Colonic mucosa (tissue), 4 donors: ENCODE measurements around the gene NAALADL1. TPM values are rescaled to one million over a fixed set of nuclear protein-coding genes. Genes with fewer than 3 reads are reported as not detected.
A peak's percentile ranks its signal among the peaks of the same experiment; 100 is the strongest.

ENCODE experiments used
- DNase-seq: peaks from one replicate; pipeline ENCODE4 v3.0.0-alpha.2; 2020
- H3K27ac ChIP-seq: fragments of 200-600 bp; one replicate; pipeline ENCODE4 v1.8.0; 2021
- H3K27me3 ChIP-seq: fragments of 200-600 bp; one replicate; pipeline ENCODE4 v1.8.0; 2021
- H3K36me3 ChIP-seq: fragments of 200-600 bp; one replicate; pipeline ENCODE4 v1.8.0; 2021
- H3K4me1 ChIP-seq: fragments of 200-600 bp; one replicate; pipeline ENCODE4 v1.8.0; 2021; ENCODE audit warnings: mild to moderate bottlenecking
- H3K4me3 ChIP-seq: fragments of 200-600 bp; one replicate; pipeline ENCODE4 v1.8.0; 2021
- H3K9ac ChIP-seq, 2 donors: one replicate each; pipeline ENCODE4 v1.7.0; 2013; ENCODE audit warnings: control low read depth in 2 of 2, low read depth in 2 of 2, low read length in 2 of 2
- H3K9me3 ChIP-seq: fragments of 200-600 bp; one replicate; pipeline ENCODE4 v1.8.0; 2021
- intact Hi-C: fragments of 100-400 bp; cut with DNase I; formaldehyde crosslinking; loops from one replicate; pipeline ENCODE4 v1.14.1; 2022
- total RNA-seq, 2 donors: library from RNA; stranded (reverse); fragmentation: NEBNext Ultra II Directional in 1 of 2; extraction: Animal tissue kit (Norgen Biotek cat#: 25700) in 1 of 2; gene quantifications; one replicate each; pipeline ENCODE4 v1.2.1, GENCODE V29; 2021
- TF ChIP-seq, protein P1 (sequence below): fragments of 200-600 bp; IDR thresholded peaks from one replicate; pipeline ENCODE4 v1.8.0; 2022; ENCODE audit warnings: antibody characterized with exemption, mild to moderate bottlenecking
- donor health status: healthy.
- donor health status: DM: no; HTN: no; CAD: no.
- donor health status: DM: no; HTN: no; CAD: no.

NAALADL1 gene
- total RNA-seq, 2 donors from 2014 or later: 10.5 to 30.8 TPM

DNA sequence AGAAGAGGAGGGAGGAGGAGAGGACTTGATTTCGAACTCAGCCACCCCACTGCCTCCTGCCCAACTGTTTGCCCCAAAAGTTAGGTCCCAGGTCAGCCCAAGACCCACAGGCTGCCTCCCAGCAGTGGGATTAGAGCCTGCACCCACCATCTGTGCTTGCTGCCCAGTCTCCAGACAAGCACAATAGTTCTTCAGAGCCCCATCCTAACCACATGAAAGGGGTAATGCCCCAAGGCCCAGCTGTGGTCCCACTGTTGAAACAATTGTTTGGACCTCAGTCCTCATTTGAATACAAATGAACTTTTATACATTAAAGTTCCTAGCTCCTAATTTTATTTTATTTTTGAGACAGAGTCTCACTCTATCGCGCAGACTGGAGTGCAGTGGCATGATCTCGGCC lies 32.3 kb upstream of the NAALADL1 start:
- H3K36me3 ChIP-seq: no peaks in the 10 kb centered on the region
- no peak overlapping the region for H3K9ac ChIP-seq
- H3K9me3 ChIP-seq: no peaks in the 10 kb centered on the region
- no peak for DNase-seq
- H3K4me3 ChIP-seq: no peak overlapping the region
- intact Hi-C loops: no loop called here
- H3K27ac ChIP-seq: no peak overlapping the region
- TF ChIP-seq, protein P1, sequence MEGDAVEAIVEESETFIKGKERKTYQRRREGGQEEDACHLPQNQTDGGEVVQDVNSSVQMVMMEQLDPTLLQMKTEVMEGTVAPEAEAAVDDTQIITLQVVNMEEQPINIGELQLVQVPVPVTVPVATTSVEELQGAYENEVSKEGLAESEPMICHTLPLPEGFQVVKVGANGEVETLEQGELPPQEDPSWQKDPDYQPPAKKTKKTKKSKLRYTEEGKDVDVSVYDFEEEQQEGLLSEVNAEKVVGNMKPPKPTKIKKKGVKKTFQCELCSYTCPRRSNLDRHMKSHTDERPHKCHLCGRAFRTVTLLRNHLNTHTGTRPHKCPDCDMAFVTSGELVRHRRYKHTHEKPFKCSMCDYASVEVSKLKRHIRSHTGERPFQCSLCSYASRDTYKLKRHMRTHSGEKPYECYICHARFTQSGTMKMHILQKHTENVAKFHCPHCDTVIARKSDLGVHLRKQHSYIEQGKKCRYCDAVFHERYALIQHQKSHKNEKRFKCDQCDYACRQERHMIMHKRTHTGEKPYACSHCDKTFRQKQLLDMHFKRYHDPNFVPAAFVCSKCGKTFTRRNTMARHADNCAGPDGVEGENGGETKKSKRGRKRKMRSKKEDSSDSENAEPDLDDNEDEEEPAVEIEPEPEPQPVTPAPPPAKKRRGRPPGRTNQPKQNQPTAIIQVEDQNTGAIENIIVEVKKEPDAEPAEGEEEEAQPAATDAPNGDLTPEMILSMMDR: no peak
- H3K4me1 ChIP-seq: no peaks in the 10 kb centered on the region
- H3K27me3 ChIP-seq: no peaks in the 10 kb centered on the region

- no peaks in the 10 kb centered on the region for H3K36me3 ChIP-seq
- H3K4me3 ChIP-seq: no peak overlapping the region
- TF ChIP-seq, protein P1: no peak
- intact Hi-C loops: loop anchor here (10.0 kb wide), 1 partner anchor 245 kb away; the partner anchor contains the start of gene CDC42BPG
- peaks cover 6% of the 10 kb centered on the region for H3K4me1 ChIP-seq
- H3K9ac ChIP-seq: peak overlapping the region in 1 of 2 donors; percentile 2
- no peaks in the 10 kb centered on the region for H3K27me3 ChIP-seq
- no peak for DNase-seq
- H3K9me3 ChIP-seq: no peaks in the 10 kb centered on the region
- no peak overlapping the region for H3K27ac ChIP-seq
Measured at GRCh38 chr11:65089621-65090020, 31.3 kb upstream of the NAALADL1 start.

GRCh38 chr11:65087827-65088226 lies 29.5 kb upstream of the NAALADL1 start:
- DNase-seq: no peak
- Histone ChIP-seq H3K27ac (no peak overlapping the region), H3K9ac (no peak overlapping the region), H3K4me1 (peaks cover 13% of the 10 kb centered on the region), H3K36me3 (no peaks in the 10 kb centered on the region), H3K9me3 (no peaks in the 10 kb centered on the region), H3K27me3 (no peaks in the 10 kb centered on the region), H3K4me3 (no peak overlapping the region)
- intact Hi-C loops: loop anchor here (10.0 kb wide), 1 partner anchor 243 kb away; the partner anchor contains the start of gene CDC42BPG
- TF ChIP-seq, protein P1: no peak

DNA sequence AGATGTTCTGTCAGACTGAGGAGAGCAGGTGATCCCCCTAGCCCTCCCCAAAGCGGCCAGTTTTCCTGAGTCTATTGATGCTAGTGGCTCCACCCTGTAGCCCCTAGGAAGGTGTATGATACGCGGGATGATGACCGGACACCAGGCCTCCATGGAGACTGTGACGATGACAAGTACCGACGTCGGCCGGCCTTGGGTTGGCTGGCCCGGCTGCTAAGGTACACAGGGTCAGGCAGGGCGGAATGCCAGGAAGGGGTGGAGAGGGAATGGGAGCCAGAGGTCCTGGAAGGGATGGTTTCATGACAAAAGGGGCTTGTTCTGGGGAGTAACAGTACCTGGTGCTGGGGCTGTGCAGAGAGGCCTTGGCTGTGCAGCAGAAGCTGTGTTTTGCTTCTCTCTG lies 28.9 kb upstream of the NAALADL1 start:
- H3K36me3 ChIP-seq: no peaks in the 10 kb centered on the region
- H3K27ac ChIP-seq: no peak overlapping the region
- no peaks in the 10 kb centered on the region for H3K9me3 ChIP-seq
- H3K9ac ChIP-seq: no peak overlapping the region
- peaks cover 13% of the 10 kb centered on the region for H3K4me1 ChIP-seq
- TF ChIP-seq, protein P1: no peak
- no peak for DNase-seq
- intact Hi-C loops: loop anchor here (10.0 kb wide), 1 partner anchor 242 kb away; the partner anchor contains the start of gene CDC42BPG
- no peaks in the 10 kb centered on the region for H3K27me3 ChIP-seq
- no peak overlapping the region for H3K4me3 ChIP-seq

DNA sequence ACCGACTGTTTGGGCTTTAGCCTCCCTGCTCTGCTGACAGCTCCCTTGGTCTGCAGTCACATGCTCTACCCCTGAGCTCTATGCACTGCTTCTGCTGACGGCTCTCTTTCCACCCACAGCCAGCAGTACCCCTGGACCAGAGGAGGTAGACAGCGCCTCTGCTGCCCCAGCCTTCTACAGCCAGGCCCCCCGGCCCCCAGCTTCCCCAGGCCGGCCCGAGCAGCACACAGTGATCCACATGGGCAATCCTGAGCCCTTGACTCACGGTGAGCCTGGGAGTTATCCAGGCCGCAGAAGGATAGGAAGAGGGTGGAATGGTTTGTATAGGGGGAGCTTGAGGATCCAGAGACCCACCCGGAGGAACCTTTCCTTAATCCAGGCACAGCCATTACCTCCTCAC lies 28.5 kb upstream of the NAALADL1 start:
- Histone ChIP-seq H3K4me3 (no peak overlapping the region), H3K9me3 (no peaks in the 10 kb centered on the region), H3K4me1 (peaks cover 13% of the 10 kb centered on the region), H3K27me3 (no peaks in the 10 kb centered on the region), H3K27ac (no peak overlapping the region), H3K36me3 (no peaks in the 10 kb centered on the region), H3K9ac (no peak overlapping the region)
- intact Hi-C loops: loop anchor here (10.0 kb wide), 1 partner anchor 242 kb away; the partner anchor contains the start of gene CDC42BPG
- TF ChIP-seq, protein P1: no peak
- no peak for DNase-seq
